Stimulated activated CD8-positive, alpha-beta memory T cell treated with anti-CD3 and anti-CD28 coated beads, Interleukin-15, amount 100 ng/mL, for 48 hours (primary cell): ENCODE results near the gene BRSK2.
"Not testable (repeated sequence)": the region's sequence is repeated elsewhere in the genome, so short reads cannot be mapped to it uniquely, and the experiment has no call there.

Source experiments
- DNase-seq, 2 donors: peaks; one replicate each; pipeline ENCODE4 v3.0.0-alpha.2; 2020; ENCODE audit warnings: low read depth in 2 of 2

The BRSK2 gene

DNA sequence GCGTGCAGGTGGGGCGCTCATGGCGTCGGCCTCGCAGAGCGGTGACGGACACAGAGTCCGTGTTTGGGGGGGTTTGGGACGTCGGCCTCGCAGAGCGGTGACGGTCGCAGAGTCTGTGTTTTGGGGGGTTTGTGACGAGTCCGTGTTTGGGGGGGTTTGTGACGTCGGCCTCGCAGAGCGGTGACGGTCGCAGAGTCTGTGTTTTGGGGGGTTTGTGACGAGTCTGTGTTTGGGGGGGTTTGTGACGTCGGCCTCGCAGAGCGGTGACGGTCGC, 20.1 kb downstream of the BRSK2 start:
- not testable (repeated sequence) for DNase-seq

DNA sequence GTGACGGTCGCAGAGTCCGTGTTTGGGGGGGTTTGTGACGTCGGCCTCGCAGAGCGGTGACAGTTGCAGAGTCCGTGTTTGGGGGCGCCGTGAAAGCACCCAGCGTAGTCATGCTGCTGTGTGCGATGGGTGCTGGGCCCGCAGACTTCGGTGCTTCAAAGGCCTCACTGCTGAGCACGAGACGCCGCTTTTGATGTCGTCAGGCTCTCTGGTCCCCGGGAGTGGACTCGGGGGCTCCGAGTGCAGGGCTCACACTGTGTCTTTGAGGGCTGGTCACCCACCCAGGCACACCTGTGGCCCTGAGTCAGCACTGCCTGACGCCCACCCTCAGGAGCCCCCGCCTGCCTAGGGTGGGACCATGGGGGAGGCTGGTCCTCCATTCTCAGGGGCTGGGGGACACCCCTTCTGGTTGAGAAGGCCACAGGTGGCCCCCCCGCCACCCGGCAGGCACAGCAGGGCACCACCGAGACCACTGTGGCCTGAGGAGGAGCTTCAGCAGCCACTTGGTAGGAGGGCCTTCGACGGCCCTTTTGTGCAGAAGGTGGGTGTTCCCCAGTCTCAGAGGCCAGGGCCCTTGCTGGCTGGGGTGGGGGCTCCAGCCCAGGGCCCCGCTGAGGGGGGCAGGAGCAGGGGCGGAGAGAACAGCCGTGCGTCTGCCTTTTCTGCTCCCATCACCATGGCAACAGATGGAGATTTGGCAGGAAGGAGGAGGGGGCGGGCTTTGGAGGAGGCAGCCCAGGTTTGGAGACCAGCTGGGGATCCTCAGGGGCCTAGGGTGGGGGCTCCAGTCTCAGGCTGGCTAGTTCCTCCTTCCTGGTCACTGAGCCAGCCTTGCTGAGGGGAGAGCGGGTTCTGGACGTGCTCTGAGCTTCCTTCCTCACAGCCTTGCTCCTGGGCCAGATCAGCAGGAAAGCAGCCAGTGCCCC, 20.9 kb downstream of the BRSK2 start:
- DNase-seq, result no peak

- no peak for DNase-seq
These were observed 21.6 kb downstream of the BRSK2 start for GRCh38 chr11:1411301-1411700.

GRCh38 chr11:1411739-1412138, 22.0 kb downstream of the BRSK2 start:
- DNase-seq, result not testable (repeated sequence)

DNA sequence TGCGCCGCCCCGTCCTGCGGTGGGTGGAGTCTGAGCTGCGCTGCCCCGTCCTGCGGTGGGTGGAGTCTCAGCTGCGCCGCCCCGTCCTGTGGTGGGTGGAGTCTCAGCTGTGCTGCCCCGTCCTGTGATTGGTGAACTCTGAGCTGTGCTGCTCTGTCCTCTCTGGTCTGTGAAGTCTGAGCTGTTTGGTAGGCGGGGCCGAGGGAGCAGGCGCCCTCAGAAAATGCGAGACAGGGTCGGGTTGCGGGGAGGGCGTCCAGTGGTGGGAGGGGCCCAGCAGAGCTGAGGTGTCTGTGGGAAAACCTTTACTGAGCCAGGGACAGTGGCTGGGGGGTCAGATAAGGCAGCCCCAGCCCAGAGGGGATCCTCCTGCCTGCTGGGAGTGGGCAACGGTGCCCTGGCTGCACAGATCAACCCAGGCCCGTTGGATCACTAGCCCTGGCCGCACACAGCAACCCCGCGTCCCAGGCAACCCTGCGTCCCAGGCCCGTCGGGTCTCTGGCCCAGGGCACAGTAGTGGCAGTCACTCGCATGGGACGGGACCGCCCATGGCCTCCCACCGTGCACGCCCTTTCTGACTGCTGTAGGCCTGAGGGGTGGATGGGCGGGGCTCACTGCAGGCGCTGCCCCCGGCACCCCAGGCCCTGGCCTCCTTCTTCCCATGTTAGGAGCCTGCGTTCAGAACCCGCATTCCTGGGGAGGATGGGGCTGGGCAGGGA, 22.8 kb downstream of the BRSK2 start:
- DNase-seq, result no peak

- DNase-seq, result no peak
These were observed 24.9 kb downstream of the BRSK2 start for GRCh38 chr11:1414650-1415049.

GRCh38 chr11:1415631-1416030, 25.9 kb downstream of the BRSK2 start:
- no peak for DNase-seq

- DNase-seq, result not testable (repeated sequence)
These were observed 28.6 kb downstream of the BRSK2 start for GRCh38 chr11:1418192-1418795.

DNA sequence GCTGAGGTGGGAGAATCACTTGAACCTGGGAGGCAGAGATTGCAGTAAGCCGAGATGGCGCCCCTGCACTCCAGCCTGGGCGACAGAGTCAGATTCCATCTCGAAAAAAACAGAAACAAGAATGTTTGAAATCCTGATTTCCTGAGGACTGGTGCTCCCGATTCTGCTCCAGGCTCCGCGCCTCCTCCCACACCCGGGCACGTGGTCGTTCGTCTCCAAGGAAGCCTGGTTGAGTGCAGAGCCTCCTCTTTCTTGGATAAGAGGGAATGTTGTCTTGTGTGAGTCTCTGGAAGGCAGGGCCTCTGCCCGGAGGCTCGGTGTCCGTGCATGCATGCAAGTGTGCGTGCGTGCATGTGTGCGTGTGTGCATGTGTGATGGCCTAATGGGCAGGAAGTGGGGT, 30.1 kb downstream of the BRSK2 start:
- no peak for DNase-seq

GRCh38 chr11:1421291-1421690, 31.6 kb downstream of the BRSK2 start:
- DNase-seq, result no peak

- DNase-seq, result no peak
These were observed 32.7 kb downstream of the BRSK2 start for GRCh38 chr11:1422481-1422880.

- no peak for DNase-seq
These were observed 33.2 kb downstream of the BRSK2 start for GRCh38 chr11:1422981-1423380.

GRCh38 chr11:1423406-1423805, 33.7 kb downstream of the BRSK2 start:
- DNase-seq, result not testable (repeated sequence)

DNA sequence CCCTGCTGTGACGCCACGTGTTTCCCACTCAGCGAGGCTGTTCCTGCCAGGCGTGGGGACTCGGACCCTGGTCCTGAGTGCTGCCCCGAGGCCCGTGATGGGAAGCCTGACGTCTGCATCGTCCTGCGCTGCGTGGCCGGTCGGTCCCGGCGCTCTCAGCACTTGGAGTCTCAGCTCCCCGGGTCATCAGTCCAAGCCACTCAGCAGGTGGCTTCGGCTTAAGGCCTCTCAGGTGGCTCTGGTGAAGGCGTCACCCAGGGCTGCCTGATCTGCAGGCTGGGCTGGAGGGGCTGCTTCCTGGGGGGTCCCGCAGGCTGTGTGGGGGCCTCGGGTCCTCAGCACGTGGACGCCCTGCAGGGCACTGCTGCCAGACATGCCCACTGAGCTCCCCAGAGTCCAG, 35.3 kb downstream of the BRSK2 start:
- no peak for DNase-seq

DNA sequence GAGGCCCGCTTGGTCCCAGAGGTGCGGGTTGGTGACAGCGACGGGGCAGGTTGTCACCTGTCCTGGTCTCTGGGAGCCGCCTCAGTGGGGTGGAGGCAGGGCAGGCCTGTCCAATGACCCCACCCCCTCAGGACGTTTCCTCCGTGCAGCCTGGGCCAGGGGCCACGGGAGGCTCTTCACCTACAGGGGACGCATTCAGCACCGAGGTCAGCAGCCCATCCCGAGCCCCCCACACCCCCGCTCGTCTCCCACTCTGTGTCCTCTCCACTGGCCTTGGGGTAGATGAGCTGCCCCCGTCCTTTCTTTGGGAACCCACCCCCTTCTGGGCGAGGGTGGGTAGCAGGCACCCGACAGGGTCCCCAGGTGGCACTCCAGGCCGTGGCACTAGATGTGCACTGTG, 35.7 kb downstream of the BRSK2 start:
- DNase-seq, result no peak

DNA sequence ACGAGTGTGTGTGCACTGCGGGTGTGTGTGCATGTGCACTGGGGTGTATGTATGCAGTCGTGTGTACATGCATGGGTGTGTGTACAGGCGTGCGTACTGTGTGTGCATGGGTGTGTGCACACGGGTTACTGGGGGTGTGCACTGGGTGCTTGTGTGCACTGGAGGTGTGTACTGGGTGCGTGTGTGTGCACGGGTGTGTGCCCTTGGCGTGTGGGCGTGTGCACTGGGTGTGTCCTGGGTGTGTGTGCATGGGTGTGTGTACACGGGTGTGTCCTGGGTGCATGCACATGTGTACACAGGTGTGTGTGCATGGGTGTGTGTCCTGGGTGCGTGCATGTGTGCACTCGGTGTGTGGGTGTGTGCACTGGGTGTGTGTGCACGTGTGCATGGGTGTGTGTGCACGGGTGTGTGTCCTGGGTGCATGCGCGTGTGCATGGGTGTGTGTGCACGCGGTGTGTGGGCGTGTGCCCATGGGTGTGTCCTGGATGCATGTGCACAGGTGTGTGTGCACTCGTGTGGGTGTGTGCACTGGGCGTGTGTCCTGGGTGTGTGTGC, 39.1 kb downstream of the BRSK2 start:
- no peak for DNase-seq

- DNase-seq, result no peak
These were observed 43.8 kb downstream of the BRSK2 start for GRCh38 chr11:1433568-1433967.

- DNase-seq, result no peak
These were observed 44.4 kb downstream of the BRSK2 start for GRCh38 chr11:1433977-1434640.

DNA sequence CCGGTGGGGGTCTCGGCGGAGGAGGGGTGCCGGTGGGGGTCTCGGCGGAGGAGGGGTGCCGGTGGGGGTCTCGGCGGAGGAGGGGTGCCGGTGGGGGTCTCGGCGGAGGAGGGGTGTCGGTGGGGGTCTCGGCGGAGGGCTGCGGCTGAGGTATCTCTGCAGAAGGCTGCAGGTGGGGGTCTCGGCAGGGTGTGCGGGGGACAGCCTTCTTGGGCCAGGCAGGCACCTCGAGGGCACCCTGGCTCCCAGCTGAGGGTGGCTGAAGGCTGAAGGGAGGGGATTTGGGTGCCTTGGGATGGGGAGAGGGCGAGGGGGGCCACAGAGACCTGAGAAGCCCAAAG, 45.7 kb downstream of the BRSK2 start:
- DNase-seq, result not testable (repeated sequence)

DNA sequence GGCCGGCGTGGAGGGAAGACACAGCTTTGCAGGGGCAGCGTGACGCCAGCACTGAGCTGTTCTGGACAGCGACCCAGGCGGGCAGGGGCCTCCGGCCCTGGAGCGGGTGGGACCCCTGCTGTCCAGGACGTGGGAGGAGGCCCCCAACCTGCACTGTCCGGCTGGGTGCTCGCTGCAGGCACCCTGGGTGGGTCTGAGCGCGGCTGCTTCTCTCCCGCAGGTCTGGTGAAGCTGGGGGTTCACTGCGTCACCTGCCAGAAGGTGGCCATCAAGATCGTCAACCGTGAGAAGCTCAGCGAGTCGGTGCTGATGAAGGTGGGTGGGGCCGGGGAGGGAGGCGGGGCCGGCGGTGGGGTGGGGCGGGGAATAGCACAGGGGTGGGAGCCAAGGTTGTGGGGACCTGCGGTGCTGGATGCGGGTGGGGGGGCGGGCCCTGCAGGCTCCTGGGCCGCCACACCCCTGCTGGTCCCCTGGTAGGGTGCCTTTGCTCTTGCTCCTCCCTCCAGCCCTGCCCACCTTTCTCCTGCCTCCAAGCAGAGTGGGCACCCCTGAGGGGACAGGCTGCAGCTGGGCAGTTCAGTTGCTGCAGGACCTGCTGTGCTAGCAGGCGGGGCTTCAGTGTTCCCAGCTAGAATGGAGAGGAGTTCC, 46.2 kb downstream of the BRSK2 start:
- no peak for DNase-seq

GRCh38 chr11:1436468-1437039, 46.8 kb downstream of the BRSK2 start:
- DNase-seq, result no peak
